Stimulated activated CD4-positive, alpha-beta T cell treated with anti-CD3 and anti-CD28 coated beads, Interleukin-15, amount 100 ng/mL, for 48 hours (primary cell): Measurements from ENCODE around the gene GALNT18.

Experiments
- DNase-seq, 2 donors: peaks; one replicate each; pipeline ENCODE4 v3.0.0-alpha.2; 2020; ENCODE audit warnings: low read depth in 2 of 2

Gene GALNT18

GRCh38 chr11:11436715-11437313, 185.0 kb downstream of the GALNT18 start:
- no peak for DNase-seq

GRCh38 chr11:11435635-11436034, 186.2 kb downstream of the GALNT18 start:
- DNase-seq, result no peak

GRCh38 chr11:11433960-11434359, 187.8 kb downstream of the GALNT18 start:
- DNase-seq, result no peak

GRCh38 chr11:11432621-11433319, 189.0 kb downstream of the GALNT18 start:
- DNase-seq, result no peak

GRCh38 chr11:11430431-11430830, 191.4 kb downstream of the GALNT18 start:
- no peak for DNase-seq

GRCh38 chr11:11428714-11429113, 193.1 kb downstream of the GALNT18 start:
- DNase-seq, result no peak

- DNase-seq, result no peak
These were observed 194.3 kb downstream of the GALNT18 start for GRCh38 chr11:11427542-11427941.

GRCh38 chr11:11427140-11427539, 194.7 kb downstream of the GALNT18 start:
- no peak for DNase-seq

GRCh38 chr11:11426226-11426952, 195.4 kb downstream of the GALNT18 start:
- DNase-seq, result no peak

GRCh38 chr11:11425806-11426205, 196.0 kb downstream of the GALNT18 start:
- DNase-seq, result no peak

- no peak for DNase-seq
These were observed 197.1 kb downstream of the GALNT18 start for GRCh38 chr11:11424688-11425087.

GRCh38 chr11:11422411-11423128, 199.2 kb downstream of the GALNT18 start:
- no peak for DNase-seq

GRCh38 chr11:11421509-11421908, 200.3 kb downstream of the GALNT18 start:
- DNase-seq, result no peak

- no peak for DNase-seq
These were observed 200.9 kb downstream of the GALNT18 start for GRCh38 chr11:11420899-11421285.

GRCh38 chr11:11420191-11420898, 201.5 kb downstream of the GALNT18 start:
- no peak for DNase-seq

GRCh38 chr11:11419747-11420146, 202.1 kb downstream of the GALNT18 start:
- DNase-seq, result no peak

- DNase-seq, result no peak
These were observed 204.9 kb downstream of the GALNT18 start for GRCh38 chr11:11416917-11417316.

GRCh38 chr11:11416502-11416901, 205.3 kb downstream of the GALNT18 start:
- DNase-seq, result no peak

- no peak for DNase-seq
These were observed 205.9 kb downstream of the GALNT18 start for GRCh38 chr11:11415901-11416300.

GRCh38 chr11:11414996-11415395, 206.8 kb downstream of the GALNT18 start:
- DNase-seq, result no peak

GRCh38 chr11:11413776-11414175, 208.0 kb downstream of the GALNT18 start:
- no peak for DNase-seq
